OCI-LY7 (cell line): ENCODE measurements around the gene DCTPP1.

ENCODE experiments used
- CTCF ChIP-seq: fragments of 200-600 bp; sonication (generic); conservative IDR thresholded peaks from 2 replicates; pipeline ENCODE4 v1.5.1; 2014; ENCODE audit warnings: mild to moderate bottlenecking, antibody characterized with exemption, low read length, moderate library complexity, mixed read lengths
- EZH2phosphoT487 ChIP-seq: fragments of 200-600 bp; sonication (generic); IDR thresholded peaks from 2 replicates; pipeline ENCODE4 v1.6.1; 2018; ENCODE audit warnings: low read depth, borderline replicate concordance, mild to moderate bottlenecking, mixed run types, antibody characterized with exemption, low read length, moderate library complexity, mixed read lengths

- TF ChIP-seq EZH2phosphoT487 (no peak), CTCF (no peak)
Measured at GRCh38 chr16:30376461-30376902, 53.3 kb downstream of the DCTPP1 start.
